ENCODE measurements around the gene SCIMP. TPM values are rescaled to one million over a fixed set of nuclear protein-coding genes. Genes with fewer than 3 reads are reported as not detected.

SCIMP gene
- total RNA-seq, 1 experiment from 2014 or later = 0.67 TPM

DNA sequence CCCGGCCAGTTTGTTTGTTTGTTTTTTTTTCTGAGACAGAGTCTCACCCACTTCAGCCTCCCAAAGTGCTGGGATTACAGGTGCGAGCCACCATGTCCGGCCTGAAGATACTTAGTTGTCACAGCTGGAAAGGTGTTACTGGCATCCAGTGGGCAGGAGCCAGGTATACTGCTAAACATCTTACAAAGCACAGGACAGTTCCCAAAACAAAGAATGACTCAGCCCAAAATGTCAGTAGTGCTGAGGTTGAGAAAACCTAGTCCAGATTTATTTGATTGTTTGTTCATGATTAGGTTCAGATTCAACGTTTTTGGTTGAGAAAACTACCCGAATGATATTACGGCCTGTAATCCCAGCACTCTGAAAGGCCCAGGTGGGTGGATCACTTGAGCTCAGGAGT is 28.8 kb upstream of the SCIMP start:
- Histone ChIP-seq H2AFZ (ENCODE audit: low read length) (no peak overlapping the region), H3K27me3 (ENCODE audit: low read length) (no peaks in the 10 kb centered on the region), H3K4me1 (ENCODE audit: low read length) (no peaks in the 10 kb centered on the region), H3K9ac (ENCODE audit: low read length) (no peak overlapping the region), H3K4me2 (ENCODE audit: low read depth, low read length, poor library complexity, severe bottlenecking) (no peak overlapping the region), H3K36me3 (ENCODE audit: insufficient read depth, low read length) (no peaks in the 10 kb centered on the region), H3K79me2 (ENCODE audit: low read length) (no peaks in the 10 kb centered on the region), H3K9me2 (replicated peaks; ENCODE audit: insufficient read depth, low read length) (no peaks in the 10 kb centered on the region), H4K20me1 (ENCODE audit: insufficient read depth, low read depth, low read length) (no peaks in the 10 kb centered on the region), H3K4me3 (ENCODE audit: low read length) (no peak overlapping the region), H3K27ac (ENCODE audit: low read length) (no peak overlapping the region), H3K9me3 (ENCODE audit: low read length) (no peaks in the 10 kb centered on the region)
- DNase-seq = no peak

DNA sequence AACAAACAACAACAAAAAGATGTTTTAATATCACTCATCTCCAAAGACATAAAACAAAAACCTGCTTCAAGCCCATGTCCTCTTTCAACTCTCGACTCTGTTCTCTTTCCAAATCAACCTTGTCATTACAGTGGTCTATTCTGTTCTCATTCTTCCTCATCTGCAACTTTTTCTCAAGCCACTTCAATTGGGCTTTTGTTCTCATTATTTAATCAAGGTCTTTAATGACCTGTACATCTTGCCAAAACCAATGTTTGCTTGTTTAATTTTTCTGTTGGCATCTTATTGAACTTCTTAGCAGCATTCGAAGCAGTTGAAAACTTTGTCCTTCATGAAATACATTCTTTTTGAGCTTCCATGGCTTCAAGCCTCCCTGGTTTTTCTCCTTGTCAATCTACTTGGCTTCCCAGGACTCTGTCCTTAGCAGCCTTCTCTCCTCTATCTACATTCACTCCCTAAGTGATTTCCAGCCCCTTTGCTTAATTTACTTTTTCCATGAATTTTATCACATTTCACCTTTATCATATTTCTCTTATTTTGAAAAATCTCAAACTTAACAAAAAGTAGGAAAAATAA is 27.8 kb upstream of the SCIMP start:
- H3K79me2 ChIP-seq (ENCODE audit: low read length) = no peaks in the 10 kb centered on the region
- no peak overlapping the region for H3K9ac ChIP-seq (ENCODE audit: low read length)
- no peaks in the 10 kb centered on the region for H3K4me1 ChIP-seq (ENCODE audit: low read length)
- H3K4me3 ChIP-seq (ENCODE audit: low read length) = no peak overlapping the region
- no peaks in the 10 kb centered on the region for H3K9me3 ChIP-seq (ENCODE audit: low read length)
- no peaks in the 10 kb centered on the region for H4K20me1 ChIP-seq (ENCODE audit: insufficient read depth, low read depth, low read length)
- H3K36me3 ChIP-seq (ENCODE audit: insufficient read depth, low read length) = no peaks in the 10 kb centered on the region
- H3K27me3 ChIP-seq (ENCODE audit: low read length) = no peaks in the 10 kb centered on the region
- H3K4me2 ChIP-seq (ENCODE audit: low read depth, low read length, poor library complexity, severe bottlenecking) = no peak overlapping the region
- no peak overlapping the region for H3K27ac ChIP-seq (ENCODE audit: low read length)
- H3K9me2 ChIP-seq (replicated peaks; ENCODE audit: insufficient read depth, low read length) = no peaks in the 10 kb centered on the region
- no peak for DNase-seq
- no peak overlapping the region for H2AFZ ChIP-seq (ENCODE audit: low read length)

DNA sequence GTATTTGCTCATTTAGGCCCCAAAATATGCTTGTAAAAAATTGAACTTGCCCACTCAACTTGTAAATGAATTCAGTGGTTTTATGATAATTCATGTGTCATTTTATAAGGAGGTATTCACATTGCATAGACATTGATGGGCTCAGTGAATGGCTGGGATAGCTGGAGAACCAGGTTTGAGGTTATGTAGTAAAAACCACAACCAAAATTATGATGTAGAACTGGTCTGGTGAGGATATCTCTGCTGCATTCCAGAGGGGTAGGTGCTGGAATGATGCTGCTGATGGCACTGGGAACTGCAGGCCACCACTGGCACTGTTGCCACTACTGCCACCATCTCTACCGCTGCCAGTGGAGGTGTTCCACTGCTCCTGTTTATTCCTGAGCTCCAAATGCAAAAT is 25.9 kb upstream of the SCIMP start:
- Histone ChIP-seq H3K9me3 (ENCODE audit: low read length) (no peaks in the 10 kb centered on the region), H3K79me2 (ENCODE audit: low read length) (no peaks in the 10 kb centered on the region), H3K36me3 (ENCODE audit: insufficient read depth, low read length) (no peaks in the 10 kb centered on the region), H3K4me3 (ENCODE audit: low read length) (no peak overlapping the region), H3K9ac (ENCODE audit: low read length) (no peak overlapping the region), H3K4me2 (ENCODE audit: low read depth, low read length, poor library complexity, severe bottlenecking) (no peak overlapping the region), H3K27me3 (ENCODE audit: low read length) (no peaks in the 10 kb centered on the region), H3K27ac (ENCODE audit: low read length) (no peak overlapping the region), H2AFZ (ENCODE audit: low read length) (no peak overlapping the region), H3K9me2 (replicated peaks; ENCODE audit: insufficient read depth, low read length) (no peaks in the 10 kb centered on the region), H3K4me1 (ENCODE audit: low read length) (no peaks in the 10 kb centered on the region), H4K20me1 (ENCODE audit: insufficient read depth, low read depth, low read length) (no peaks in the 10 kb centered on the region)
- no peak for DNase-seq

DNA sequence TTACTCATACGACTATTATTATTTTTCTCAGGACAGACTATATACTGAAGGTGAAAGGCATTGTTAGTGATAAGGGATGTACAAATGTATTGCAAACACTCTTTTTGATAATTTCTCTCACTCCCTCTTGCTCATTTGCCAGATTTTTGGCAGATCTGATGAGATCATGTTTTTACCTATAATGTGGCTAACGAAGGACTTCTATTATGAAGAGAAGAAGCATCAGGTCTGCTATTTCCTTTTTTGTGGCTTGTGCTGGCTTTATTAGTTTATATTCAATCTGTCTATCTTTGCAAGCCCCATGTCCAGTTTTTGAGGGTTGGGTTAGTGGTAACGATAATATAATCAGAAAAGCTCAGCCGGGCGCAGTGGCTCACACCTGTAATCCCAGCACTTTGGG is 22.5 kb upstream of the SCIMP start:
- H2AFZ ChIP-seq (ENCODE audit: low read length) = no peak overlapping the region
- H3K79me2 ChIP-seq (ENCODE audit: low read length) = no peaks in the 10 kb centered on the region
- H3K36me3 ChIP-seq (ENCODE audit: insufficient read depth, low read length) = no peaks in the 10 kb centered on the region
- no peaks in the 10 kb centered on the region for H3K9me2 ChIP-seq (replicated peaks; ENCODE audit: insufficient read depth, low read length)
- H3K4me1 ChIP-seq (ENCODE audit: low read length) = peaks cover 8% of the 10 kb centered on the region
- no peak overlapping the region for H3K27ac ChIP-seq (ENCODE audit: low read length)
- DNase-seq = no peak
- H4K20me1 ChIP-seq (ENCODE audit: insufficient read depth, low read depth, low read length) = no peaks in the 10 kb centered on the region
- no peak overlapping the region for H3K4me2 ChIP-seq (ENCODE audit: low read depth, low read length, poor library complexity, severe bottlenecking)
- no peaks in the 10 kb centered on the region for H3K27me3 ChIP-seq (ENCODE audit: low read length)
- no peaks in the 10 kb centered on the region for H3K9me3 ChIP-seq (ENCODE audit: low read length)
- no peak overlapping the region for H3K4me3 ChIP-seq (ENCODE audit: low read length)
- H3K9ac ChIP-seq (ENCODE audit: low read length) = no peak overlapping the region

DNA sequence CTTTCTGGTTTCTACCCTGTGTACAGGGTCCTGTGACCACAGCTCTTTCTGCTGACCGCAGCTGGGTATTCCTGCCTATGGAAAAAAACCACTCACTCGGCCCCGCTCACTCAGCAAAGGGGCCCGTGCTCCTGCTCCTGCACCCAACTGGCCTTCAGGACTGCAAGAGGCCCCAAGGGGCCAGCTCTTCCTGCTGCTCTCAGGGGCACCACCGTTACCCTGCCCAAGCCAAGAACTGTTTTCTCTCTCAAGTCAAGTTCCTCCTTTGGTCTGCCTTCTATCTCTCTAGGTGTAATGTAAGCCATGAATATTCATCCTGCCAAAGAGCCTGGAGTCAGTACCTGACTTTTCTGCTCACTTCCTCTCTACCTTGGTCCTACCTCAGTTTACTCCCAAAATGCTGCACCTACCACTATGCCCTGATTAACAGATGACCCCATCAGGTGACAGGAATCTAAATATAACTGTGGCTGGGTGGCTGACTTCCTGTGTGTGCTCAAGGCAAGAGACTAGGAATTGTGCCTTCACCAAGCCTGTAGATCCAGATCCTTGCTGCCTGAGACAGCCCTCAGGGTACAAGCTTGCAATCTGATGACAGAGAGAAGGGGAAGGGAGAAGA is 20.4 kb upstream of the SCIMP start:
- Histone ChIP-seq H3K9ac (ENCODE audit: low read length) (no peak overlapping the region), H3K4me1 (ENCODE audit: low read length) (peaks cover 8% of the 10 kb centered on the region), H3K9me2 (replicated peaks; ENCODE audit: insufficient read depth, low read length) (no peaks in the 10 kb centered on the region), H3K36me3 (ENCODE audit: insufficient read depth, low read length) (no peaks in the 10 kb centered on the region), H3K27me3 (ENCODE audit: low read length) (no peaks in the 10 kb centered on the region), H3K9me3 (ENCODE audit: low read length) (no peaks in the 10 kb centered on the region), H3K4me3 (ENCODE audit: low read length) (no peak overlapping the region), H3K79me2 (ENCODE audit: low read length) (no peaks in the 10 kb centered on the region), H3K4me2 (ENCODE audit: low read depth, low read length, poor library complexity, severe bottlenecking) (no peak overlapping the region), H4K20me1 (ENCODE audit: insufficient read depth, low read depth, low read length) (no peaks in the 10 kb centered on the region), H2AFZ (ENCODE audit: low read length) (no peak overlapping the region), H3K27ac (ENCODE audit: low read length) (no peak overlapping the region)
- DNase-seq = no peak

DNA sequence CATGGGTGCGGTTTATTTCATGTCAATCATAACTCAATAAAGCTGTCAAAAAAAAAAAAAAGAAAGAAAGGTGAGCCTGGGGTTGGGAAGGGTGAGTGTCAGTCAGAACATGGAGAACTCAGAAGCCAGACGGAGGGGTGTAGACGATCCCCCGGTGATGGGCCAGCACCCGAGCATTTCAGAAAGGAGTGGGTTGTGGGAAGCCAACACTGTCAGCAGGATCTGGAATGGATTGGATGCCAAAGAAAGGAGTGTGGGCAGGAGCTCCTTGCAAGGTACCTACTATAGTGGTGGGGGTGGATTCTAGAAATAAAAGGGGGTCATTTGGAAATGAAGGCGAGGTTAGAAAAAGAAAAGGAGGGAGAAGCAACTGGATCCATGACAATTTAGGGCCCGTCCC is 19.8 kb upstream of the SCIMP start:
- H3K27ac ChIP-seq (ENCODE audit: low read length) = no peak overlapping the region
- no peaks in the 10 kb centered on the region for H3K36me3 ChIP-seq (ENCODE audit: insufficient read depth, low read length)
- H2AFZ ChIP-seq (ENCODE audit: low read length) = no peak overlapping the region
- no peaks in the 10 kb centered on the region for H3K27me3 ChIP-seq (ENCODE audit: low read length)
- no peaks in the 10 kb centered on the region for H3K9me3 ChIP-seq (ENCODE audit: low read length)
- H3K9me2 ChIP-seq (replicated peaks; ENCODE audit: insufficient read depth, low read length) = no peaks in the 10 kb centered on the region
- no peak overlapping the region for H3K4me3 ChIP-seq (ENCODE audit: low read length)
- peaks cover 8% of the 10 kb centered on the region for H3K4me1 ChIP-seq (ENCODE audit: low read length)
- no peak overlapping the region for H3K4me2 ChIP-seq (ENCODE audit: low read depth, low read length, poor library complexity, severe bottlenecking)
- H3K9ac ChIP-seq (ENCODE audit: low read length) = no peak overlapping the region
- no peaks in the 10 kb centered on the region for H4K20me1 ChIP-seq (ENCODE audit: insufficient read depth, low read depth, low read length)
- no peaks in the 10 kb centered on the region for H3K79me2 ChIP-seq (ENCODE audit: low read length)
- no peak for DNase-seq

DNA sequence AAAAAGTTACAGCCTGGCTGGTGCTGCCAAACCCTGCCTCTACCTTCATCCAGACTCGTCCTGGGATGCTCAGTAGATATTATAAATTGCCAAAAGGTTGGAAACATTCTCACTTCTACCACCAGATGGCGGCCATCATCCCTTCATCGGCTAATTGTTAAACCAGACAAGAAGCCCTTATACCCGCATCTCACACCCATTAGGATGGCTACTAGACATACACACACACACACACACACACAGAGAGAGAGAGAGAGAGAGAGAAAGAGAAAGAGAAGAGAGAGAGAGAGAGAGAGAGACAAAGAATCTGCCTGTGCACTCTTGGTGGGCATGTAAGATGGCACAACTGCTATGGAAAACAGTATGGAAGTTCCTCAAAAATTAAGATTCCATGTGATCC is 15.0 kb upstream of the SCIMP start:
- Histone ChIP-seq H3K36me3 (ENCODE audit: insufficient read depth, low read length) (no peaks in the 10 kb centered on the region), H2AFZ (ENCODE audit: low read length) (no peak overlapping the region), H3K4me1 (ENCODE audit: low read length) (peaks cover under 1% of the 10 kb centered on the region), H3K27ac (ENCODE audit: low read length) (no peak overlapping the region), H3K27me3 (ENCODE audit: low read length) (no peaks in the 10 kb centered on the region), H3K4me2 (ENCODE audit: low read depth, low read length, poor library complexity, severe bottlenecking) (no peak overlapping the region), H3K79me2 (ENCODE audit: low read length) (no peaks in the 10 kb centered on the region), H3K9me3 (ENCODE audit: low read length) (no peaks in the 10 kb centered on the region), H3K9ac (ENCODE audit: low read length) (no peak overlapping the region), H3K9me2 (replicated peaks; ENCODE audit: insufficient read depth, low read length) (no peaks in the 10 kb centered on the region), H3K4me3 (ENCODE audit: low read length) (no peak overlapping the region), H4K20me1 (ENCODE audit: insufficient read depth, low read depth, low read length) (no peaks in the 10 kb centered on the region)
- DNase-seq = peak; percentile 87

DNA sequence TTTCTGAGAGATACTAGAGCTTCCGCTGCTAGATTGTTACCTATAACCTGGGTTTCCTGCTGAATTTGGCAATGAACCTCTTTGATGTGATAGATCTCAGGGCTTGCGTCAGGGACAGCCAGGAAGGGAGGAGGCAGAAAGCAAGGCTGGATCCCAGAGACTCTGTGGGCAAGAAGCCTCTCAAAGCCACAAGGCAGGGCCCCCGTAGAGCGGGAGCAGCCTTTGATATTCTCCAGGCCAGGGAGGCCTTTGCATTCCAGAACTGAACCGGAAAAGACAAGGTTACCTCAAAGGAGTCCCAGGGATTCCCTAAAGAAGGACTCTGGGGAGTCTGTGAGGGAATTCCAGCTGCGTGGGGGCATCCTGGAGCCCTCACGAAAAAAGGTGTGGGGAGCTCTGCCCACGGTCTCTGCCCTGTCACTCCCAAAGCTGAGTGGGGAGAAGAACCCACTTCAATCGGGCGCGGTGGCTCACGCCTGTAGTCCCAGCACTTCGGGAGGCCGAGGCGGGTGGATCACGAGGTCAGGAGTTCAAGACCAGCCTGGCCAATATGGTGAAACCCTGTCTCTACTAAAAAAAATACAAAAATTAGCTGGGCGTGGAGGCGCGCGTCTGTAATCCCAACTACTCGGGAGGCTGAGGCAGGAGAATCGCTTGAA is 14.3 kb upstream of the SCIMP start:
- no peak overlapping the region for H3K27ac ChIP-seq (ENCODE audit: low read length)
- H2AFZ ChIP-seq (ENCODE audit: low read length) = no peak overlapping the region
- no peaks in the 10 kb centered on the region for H3K4me1 ChIP-seq (ENCODE audit: low read length)
- no peak overlapping the region for H3K4me2 ChIP-seq (ENCODE audit: low read depth, low read length, poor library complexity, severe bottlenecking)
- H4K20me1 ChIP-seq (ENCODE audit: insufficient read depth, low read depth, low read length) = no peaks in the 10 kb centered on the region
- H3K9me2 ChIP-seq (replicated peaks; ENCODE audit: insufficient read depth, low read length) = no peaks in the 10 kb centered on the region
- no peaks in the 10 kb centered on the region for H3K79me2 ChIP-seq (ENCODE audit: low read length)
- H3K9ac ChIP-seq (ENCODE audit: low read length) = no peak overlapping the region
- H3K9me3 ChIP-seq (ENCODE audit: low read length) = no peaks in the 10 kb centered on the region
- no peaks in the 10 kb centered on the region for H3K27me3 ChIP-seq (ENCODE audit: low read length)
- H3K4me3 ChIP-seq (ENCODE audit: low read length) = no peak overlapping the region
- DNase-seq = no peak
- no peaks in the 10 kb centered on the region for H3K36me3 ChIP-seq (ENCODE audit: insufficient read depth, low read length)

Data from Karpas-422 (cell line).